ENCODE measurements around the gene RAPGEF1.

RAPGEF1 gene

GRCh38 chr9:131762356-131762932, 22.6 kb upstream of the RAPGEF1 start:
- no peaks in the 10 kb centered on the region for H3F3A ChIP-seq (ENCODE audit: insufficient read depth)
- no peaks in the 10 kb centered on the region for H3K27me3 ChIP-seq (ENCODE audit: low read length)
- no peaks in the 10 kb centered on the region for H3K9me2 ChIP-seq (replicated peaks; ENCODE audit: insufficient read depth, low read length)
- no peaks in the 10 kb centered on the region for H3K9me3 ChIP-seq (ENCODE audit: insufficient read depth, low read length)
- H3K4me2 ChIP-seq (ENCODE audit: low read depth, low read length, poor library complexity, severe bottlenecking): no peak overlapping the region
- no peak for TF ChIP-seq EZH2phosphoT487 (conservative IDR thresholded peaks at IDR 0.05; ENCODE audit: low read length)
- TF ChIP-seq, protein P1, sequence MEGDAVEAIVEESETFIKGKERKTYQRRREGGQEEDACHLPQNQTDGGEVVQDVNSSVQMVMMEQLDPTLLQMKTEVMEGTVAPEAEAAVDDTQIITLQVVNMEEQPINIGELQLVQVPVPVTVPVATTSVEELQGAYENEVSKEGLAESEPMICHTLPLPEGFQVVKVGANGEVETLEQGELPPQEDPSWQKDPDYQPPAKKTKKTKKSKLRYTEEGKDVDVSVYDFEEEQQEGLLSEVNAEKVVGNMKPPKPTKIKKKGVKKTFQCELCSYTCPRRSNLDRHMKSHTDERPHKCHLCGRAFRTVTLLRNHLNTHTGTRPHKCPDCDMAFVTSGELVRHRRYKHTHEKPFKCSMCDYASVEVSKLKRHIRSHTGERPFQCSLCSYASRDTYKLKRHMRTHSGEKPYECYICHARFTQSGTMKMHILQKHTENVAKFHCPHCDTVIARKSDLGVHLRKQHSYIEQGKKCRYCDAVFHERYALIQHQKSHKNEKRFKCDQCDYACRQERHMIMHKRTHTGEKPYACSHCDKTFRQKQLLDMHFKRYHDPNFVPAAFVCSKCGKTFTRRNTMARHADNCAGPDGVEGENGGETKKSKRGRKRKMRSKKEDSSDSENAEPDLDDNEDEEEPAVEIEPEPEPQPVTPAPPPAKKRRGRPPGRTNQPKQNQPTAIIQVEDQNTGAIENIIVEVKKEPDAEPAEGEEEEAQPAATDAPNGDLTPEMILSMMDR (IDR thresholded peaks at IDR 0.05; ENCODE audit: insufficient read depth, low read length, poor library complexity, severe bottlenecking): peak; percentile 82
- H4K20me1 ChIP-seq (ENCODE audit: low read depth, low read length): no peaks in the 10 kb centered on the region
- no peak overlapping the region for H3K9ac ChIP-seq (ENCODE audit: low read length)
- H2AFZ ChIP-seq (ENCODE audit: low read depth, low read length, severe bottlenecking): no peak overlapping the region
- no peaks in the 10 kb centered on the region for H3K79me2 ChIP-seq (ENCODE audit: insufficient read depth, low read length)
- no peak overlapping the region for H3K4me3 ChIP-seq (ENCODE audit: insufficient read depth, low read length, poor library complexity, severe bottlenecking)
- no peaks in the 10 kb centered on the region for H3K36me3 ChIP-seq (ENCODE audit: low read length)
- no peak overlapping the region for H3K27ac ChIP-seq (ENCODE audit: low read depth, low read length)

DNA sequence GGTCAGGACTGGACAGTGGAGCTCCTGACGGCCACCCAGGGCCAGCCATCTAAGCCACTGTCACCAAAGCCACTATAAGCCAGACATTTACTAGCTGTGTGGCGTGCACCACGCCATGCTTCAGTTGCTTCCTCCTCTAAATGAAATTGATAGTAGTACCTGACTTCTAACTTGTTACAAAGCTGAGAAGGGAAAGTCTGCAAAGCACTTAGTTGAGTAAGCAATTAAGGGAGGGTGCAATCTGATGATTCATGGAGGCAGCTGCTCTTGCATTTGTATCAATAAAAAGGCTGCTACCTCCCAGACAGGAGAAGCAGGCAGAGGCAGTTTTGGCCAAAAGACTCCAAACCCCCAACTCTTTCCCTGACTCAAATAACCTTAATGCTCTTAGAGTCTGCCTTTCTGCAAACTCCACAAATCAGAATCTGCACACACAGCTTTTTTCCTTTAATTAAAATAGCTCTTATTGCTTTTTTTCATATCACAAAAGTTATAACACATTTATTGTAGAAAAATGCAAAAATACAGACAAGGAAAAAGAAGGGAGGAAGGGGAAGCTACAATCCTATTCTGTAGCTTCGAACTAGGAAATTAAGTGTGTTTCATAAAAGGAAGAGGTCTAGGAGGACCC, 19.3 kb upstream of the RAPGEF1 start:
- H3K4me2 ChIP-seq (ENCODE audit: low read depth, low read length, poor library complexity, severe bottlenecking): no peak overlapping the region
- TF ChIP-seq, protein P1 (IDR thresholded peaks at IDR 0.05; ENCODE audit: insufficient read depth, low read length, poor library complexity, severe bottlenecking): no peak
- no peak for TF ChIP-seq EZH2phosphoT487 (conservative IDR thresholded peaks at IDR 0.05; ENCODE audit: low read length)
- no peaks in the 10 kb centered on the region for H3K79me2 ChIP-seq (ENCODE audit: insufficient read depth, low read length)
- H3K9me3 ChIP-seq (ENCODE audit: insufficient read depth, low read length): no peaks in the 10 kb centered on the region
- no peak overlapping the region for H3K4me3 ChIP-seq (ENCODE audit: insufficient read depth, low read length, poor library complexity, severe bottlenecking)
- no peaks in the 10 kb centered on the region for H3K27me3 ChIP-seq (ENCODE audit: low read length)
- H4K20me1 ChIP-seq (ENCODE audit: low read depth, low read length): no peaks in the 10 kb centered on the region
- H3K9me2 ChIP-seq (replicated peaks; ENCODE audit: insufficient read depth, low read length): no peaks in the 10 kb centered on the region
- H3K36me3 ChIP-seq (ENCODE audit: low read length): no peaks in the 10 kb centered on the region
- H3F3A ChIP-seq (ENCODE audit: insufficient read depth): no peaks in the 10 kb centered on the region
- H3K9ac ChIP-seq (ENCODE audit: low read length): no peak overlapping the region
- H2AFZ ChIP-seq (ENCODE audit: low read depth, low read length, severe bottlenecking): no peak overlapping the region
- no peak overlapping the region for H3K27ac ChIP-seq (ENCODE audit: low read depth, low read length)

- no peaks in the 10 kb centered on the region for H4K20me1 ChIP-seq (ENCODE audit: low read depth, low read length)
- TF ChIP-seq EZH2phosphoT487 (conservative IDR thresholded peaks at IDR 0.05; ENCODE audit: low read length): no peak
- TF ChIP-seq, protein P1 (IDR thresholded peaks at IDR 0.05; ENCODE audit: insufficient read depth, low read length, poor library complexity, severe bottlenecking): no peak
- H3K36me3 ChIP-seq (ENCODE audit: low read length): no peaks in the 10 kb centered on the region
- no peaks in the 10 kb centered on the region; the same call in 1 of the 2 replicates for H3F3A ChIP-seq (ENCODE audit: insufficient read depth)
- no peaks in the 10 kb centered on the region for H3K9me2 ChIP-seq (replicated peaks; ENCODE audit: insufficient read depth, low read length)
- no peak overlapping the region for H2AFZ ChIP-seq (ENCODE audit: low read depth, low read length, severe bottlenecking)
- no peaks in the 10 kb centered on the region for H3K79me2 ChIP-seq (ENCODE audit: insufficient read depth, low read length)
- H3K27ac ChIP-seq (ENCODE audit: low read depth, low read length): no peak overlapping the region
- no peak overlapping the region for H3K9ac ChIP-seq (ENCODE audit: low read length)
- H3K9me3 ChIP-seq (ENCODE audit: insufficient read depth, low read length): no peaks in the 10 kb centered on the region
- H3K4me2 ChIP-seq (ENCODE audit: low read depth, low read length, poor library complexity, severe bottlenecking): no peak overlapping the region
- H3K4me3 ChIP-seq (ENCODE audit: insufficient read depth, low read length, poor library complexity, severe bottlenecking): no peak overlapping the region
- H3K27me3 ChIP-seq (ENCODE audit: low read length): no peaks in the 10 kb centered on the region
Measured at GRCh38 chr9:131757549-131757948, 17.7 kb upstream of the RAPGEF1 start.

Data from SU-DHL-6 (cell line).